ENCODE measurements around the gene SIM1. TPM values are rescaled to one million over a fixed set of nuclear protein-coding genes. Genes with fewer than 3 reads are reported as not detected.

Gene SIM1, protein sequence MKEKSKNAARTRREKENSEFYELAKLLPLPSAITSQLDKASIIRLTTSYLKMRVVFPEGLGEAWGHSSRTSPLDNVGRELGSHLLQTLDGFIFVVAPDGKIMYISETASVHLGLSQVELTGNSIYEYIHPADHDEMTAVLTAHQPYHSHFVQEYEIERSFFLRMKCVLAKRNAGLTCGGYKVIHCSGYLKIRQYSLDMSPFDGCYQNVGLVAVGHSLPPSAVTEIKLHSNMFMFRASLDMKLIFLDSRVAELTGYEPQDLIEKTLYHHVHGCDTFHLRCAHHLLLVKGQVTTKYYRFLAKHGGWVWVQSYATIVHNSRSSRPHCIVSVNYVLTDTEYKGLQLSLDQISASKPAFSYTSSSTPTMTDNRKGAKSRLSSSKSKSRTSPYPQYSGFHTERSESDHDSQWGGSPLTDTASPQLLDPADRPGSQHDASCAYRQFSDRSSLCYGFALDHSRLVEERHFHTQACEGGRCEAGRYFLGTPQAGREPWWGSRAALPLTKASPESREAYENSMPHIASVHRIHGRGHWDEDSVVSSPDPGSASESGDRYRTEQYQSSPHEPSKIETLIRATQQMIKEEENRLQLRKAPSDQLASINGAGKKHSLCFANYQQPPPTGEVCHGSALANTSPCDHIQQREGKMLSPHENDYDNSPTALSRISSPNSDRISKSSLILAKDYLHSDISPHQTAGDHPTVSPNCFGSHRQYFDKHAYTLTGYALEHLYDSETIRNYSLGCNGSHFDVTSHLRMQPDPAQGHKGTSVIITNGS
- total RNA-seq = not detected in 2 replicates

DNA sequence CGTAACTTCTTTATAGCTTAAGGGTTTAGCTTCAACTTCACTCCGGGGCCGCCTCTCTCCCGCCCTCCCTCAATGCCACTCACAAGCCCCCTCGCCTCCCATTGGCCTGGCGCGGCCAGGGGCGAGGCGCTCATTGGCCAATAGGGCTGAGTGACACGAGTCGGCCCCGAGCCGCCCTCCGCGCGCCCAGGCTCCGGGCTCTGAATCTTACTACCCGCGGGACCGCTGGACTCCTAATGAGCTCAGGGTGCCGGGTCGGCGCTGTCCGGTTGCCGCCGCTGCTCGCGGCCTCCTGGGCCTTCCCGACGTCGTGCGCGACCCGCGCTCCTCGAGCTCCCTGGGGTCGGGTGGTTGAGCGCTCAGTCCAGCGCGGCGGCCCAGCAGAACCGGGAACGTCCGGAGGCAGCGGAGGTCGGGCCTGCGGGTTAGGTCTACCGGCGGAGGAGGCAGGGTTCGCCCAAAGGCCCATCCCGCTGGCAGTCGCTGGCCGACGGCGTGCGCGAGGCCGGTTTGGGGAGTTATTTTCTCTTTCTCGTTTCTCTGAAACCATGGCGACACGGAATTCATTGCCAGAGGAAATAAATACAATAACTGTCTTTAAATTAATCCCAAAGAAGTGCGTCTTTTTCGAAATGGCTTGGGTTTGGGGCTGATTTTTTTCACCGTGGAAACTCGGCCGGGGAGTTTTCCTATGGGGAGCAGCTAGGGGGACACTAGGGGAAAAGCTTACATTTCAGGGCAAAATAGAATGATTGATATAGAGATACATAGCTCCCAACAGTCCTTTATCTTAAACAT lies at the start of gene SIM1:
Gene SIM1 (minus strand): TSS at position 19 of the 798 bp plus-strand sequence. CDS start 1,453 bp downstream, outside the sequence.
- peak; percentile 81 to 85 for DNase-seq (ENCODE audit: low read depth in 2 of 2)

DNA sequence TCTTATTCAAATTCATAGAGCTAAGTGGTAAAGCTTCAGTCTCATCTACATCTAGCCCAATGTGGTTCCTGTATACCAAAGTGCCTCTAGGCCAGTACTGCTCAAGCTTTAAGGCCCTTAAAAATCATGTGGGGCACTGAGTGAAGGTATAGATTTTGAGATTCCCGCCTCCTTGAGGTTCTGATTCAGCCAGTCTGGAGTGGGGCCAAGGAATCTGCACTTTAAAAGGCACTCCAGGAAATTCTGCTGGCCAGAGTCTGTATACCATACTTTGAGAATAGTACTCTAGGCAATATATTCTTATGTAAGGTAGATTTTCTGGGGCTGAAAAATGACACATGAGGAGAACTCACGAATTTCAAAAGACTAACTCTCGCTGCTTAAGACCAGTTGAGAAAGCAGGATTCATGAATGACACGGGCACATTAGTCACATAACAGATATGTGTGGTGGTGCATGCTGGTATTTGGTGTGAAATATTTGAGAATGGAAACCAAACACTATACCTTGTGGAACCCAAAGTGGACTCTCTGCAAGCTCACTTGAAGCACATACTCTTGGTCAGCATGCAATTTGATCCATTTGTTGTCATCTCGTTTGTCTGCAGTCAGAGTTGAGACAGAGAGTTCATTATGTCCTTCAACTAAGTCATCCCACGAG lies 47.6 kb upstream of the SIM1 start:
- peak in 1 of 2 donors; percentile 12 for DNase-seq (ENCODE audit: low read depth in 2 of 2)

DNA sequence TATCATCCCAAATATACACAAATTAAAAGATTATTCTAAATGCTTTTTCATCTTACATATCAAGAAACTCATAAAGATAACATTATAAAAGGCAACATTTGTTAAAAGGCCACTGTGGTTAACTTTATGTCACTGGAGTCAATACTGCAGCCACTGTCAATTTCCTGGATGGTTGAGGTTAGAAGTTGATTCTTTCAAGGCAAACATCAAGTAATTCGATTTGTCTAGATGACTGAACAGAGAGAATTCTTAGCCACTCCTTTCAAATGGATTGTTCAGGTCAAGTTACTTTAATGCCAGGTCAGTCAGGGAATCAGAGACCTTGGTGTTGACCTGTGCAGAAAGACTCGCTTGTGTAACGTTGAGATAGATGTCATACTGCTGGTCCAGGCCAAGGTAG lies 44.4 kb upstream of the SIM1 start:
- no peak for DNase-seq (ENCODE audit: low read depth in 2 of 2)

DNA sequence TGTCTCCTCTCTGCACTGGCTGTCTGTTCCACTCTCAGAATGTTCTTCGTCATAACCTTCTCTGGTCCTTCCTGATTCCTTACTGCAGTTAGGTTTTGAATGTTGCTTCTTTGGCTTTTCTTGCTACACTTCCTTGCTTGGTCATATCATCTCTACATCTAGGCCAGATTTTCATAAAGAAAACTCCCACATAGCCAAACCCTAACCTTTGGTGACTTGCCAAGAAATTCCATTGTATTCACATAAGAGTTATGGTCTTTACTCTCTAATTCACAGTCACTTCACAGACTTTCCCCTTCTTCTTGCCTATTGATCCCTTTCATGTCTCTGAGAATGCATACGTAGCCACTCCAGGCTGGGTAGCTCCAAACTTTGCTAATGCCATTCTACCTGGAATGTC lies 41.9 kb upstream of the SIM1 start:
- peak in 1 of 2 donors; percentile 45 for DNase-seq (ENCODE audit: low read depth in 2 of 2)

DNA sequence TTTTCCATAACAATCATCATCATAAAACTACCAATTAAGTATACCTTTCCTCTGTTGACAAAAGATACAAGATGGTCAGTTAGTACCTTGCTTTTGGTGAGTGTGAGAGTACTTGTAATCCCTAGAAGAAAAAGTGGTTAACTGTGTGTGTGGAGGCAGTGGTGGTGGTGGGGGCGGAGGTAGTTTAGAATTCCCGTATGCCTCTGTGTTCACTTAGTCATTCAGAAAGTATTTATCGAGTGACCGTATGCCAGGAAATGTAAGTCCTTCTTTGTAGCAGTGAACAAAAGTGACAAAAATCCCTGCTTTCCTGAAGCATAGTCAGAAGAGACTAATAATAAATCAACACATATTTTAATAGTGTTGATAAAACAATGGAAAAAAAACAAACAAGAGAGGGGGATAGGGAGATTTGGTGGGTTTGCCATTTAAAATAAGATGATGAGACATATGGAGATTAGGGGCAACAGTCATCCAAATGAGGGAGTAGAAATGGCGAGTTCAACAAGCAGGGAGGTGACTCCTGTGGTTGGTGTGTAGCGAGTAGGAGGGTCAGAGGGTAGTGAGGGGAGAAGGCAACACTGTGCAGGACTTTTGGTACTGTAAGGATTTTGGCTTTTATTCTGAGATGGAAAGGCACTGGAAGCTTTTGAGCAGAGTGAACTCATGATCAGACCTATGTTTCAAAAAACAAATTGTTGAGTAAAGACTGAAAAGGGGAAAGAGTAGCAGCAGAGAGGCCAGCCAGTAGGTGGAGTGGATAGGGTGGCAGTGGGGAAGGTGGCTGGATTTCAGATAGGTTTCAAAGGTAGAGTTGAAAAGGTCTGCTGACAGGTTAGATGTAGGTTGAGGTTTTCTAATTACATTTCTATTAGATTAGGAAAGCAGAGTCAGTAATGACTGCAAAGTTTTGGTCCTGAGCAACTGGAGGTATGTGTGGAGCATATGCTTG lies 40.3 kb upstream of the SIM1 start:
- peak; percentile 55 to 65 for DNase-seq (ENCODE audit: low read depth in 2 of 2)

DNA sequence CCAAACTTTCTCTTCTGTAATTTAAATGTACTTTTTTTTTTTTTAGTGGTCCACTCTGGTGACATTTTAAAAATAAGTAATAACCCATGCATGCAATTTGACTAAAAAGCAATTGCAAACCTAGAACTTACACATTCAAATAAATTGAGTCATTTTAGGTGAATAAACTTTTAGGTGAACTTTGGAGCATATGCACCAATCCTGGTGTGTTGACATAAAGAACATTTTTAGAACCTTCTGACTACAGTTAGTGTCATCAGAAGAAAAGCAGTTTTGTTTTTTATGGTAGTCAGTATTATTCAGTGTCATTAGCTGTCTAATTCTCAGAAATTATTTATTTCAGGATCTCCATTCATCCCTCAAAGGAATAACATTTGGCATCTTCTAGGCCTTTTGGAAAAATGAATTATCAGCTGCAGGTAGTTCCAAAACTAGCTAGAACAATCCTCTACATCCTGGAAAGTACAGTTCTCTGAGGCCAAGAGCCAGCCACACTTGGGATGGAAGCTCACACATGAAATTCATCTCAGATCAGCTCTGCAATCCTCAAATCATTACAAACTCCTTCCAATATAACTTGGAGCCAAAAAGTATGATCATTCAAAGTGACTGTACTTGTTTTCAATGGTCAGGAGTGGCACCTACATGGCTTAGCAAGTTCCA lies 38.5 kb upstream of the SIM1 start:
- DNase-seq (ENCODE audit: low read depth in 2 of 2) = no peak

DNA sequence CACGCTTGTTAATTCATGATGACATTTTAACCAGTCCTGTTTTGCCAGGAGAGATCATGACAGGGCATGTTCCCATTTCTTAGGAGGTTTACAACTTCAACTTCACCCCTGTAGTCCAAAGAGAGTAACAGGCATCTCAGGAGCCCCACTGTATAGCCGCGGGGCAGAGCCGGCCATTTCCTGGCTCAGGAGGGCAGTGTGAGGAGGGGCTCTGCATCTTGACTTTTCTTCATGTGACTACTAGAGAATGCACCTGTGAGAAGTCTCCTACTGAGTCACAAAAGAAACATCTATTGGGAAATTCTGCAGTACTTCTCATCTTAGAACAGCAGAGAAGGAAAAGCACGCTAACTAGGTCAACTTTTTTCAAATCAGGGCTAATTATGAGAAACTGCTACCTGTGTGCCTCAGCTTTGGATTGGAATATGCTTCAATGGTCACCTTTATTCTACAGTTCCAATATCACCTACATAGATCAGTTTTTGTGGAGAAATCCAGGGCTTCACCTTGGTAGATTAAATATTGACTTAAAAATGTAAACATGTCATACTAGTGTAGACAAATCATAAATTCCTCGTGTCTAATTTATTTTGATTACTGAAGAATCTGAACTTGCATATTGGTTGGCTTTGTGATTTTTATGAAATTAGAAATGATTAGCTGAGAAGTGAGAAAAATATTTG lies 28.6 kb upstream of the SIM1 start:
- DNase-seq (ENCODE audit: low read depth in 2 of 2) = no peak

DNA sequence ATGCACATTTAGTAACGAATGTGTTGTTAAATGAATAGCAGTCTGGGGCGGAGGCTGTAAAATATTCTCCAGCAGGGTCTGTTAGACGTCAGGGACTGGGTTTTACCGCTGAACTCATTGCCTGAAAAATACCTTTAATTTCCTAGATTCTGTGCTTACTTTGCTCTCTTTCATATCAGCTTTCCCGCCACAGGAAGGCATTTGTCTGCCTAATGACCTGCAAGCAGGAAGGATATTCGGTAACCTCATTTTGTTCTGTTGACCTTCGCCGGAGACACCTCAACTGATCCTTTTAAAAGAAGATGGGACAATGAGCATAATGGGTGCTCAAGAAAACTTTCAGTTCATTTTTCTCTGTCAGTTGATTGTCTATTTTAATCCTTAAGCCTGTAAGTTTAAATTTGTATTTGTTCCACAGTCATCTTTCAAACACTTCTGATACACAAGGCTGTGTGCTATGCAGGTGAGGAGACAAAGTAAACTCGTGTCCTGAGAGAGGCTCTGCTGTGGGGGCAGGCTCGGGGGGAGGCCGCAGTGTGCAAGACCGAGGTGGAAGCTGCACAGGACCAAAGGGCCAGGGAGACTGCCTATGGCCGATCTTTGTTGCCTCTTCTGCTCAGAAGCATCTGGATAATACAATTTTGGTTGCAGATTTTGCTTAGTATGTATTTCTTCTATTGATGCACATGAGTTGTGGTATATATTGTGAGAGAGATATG lies 27.4 kb upstream of the SIM1 start:
- no peak for DNase-seq (ENCODE audit: low read depth in 2 of 2)

DNA sequence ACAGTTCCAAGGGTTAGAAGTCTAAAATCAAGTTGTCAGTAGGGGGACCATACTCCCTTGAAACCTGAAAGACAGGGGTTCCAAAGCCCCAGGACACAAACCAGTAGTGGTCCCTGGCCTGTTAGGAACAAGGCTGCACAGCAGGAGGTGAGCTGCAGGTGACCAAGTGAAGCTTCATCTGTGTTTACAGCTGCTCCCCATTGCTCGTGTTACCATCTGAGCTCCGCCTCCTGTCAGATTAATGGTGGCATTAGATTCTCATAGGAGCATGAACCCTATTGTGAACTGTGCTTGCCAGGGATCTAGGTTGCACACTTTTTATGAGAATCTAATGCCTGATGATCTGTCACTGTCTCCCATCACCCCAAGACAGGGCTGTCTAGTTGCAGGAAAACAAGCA lies 25.3 kb upstream of the SIM1 start:
- no peak for DNase-seq (ENCODE audit: low read depth in 2 of 2)

DNA sequence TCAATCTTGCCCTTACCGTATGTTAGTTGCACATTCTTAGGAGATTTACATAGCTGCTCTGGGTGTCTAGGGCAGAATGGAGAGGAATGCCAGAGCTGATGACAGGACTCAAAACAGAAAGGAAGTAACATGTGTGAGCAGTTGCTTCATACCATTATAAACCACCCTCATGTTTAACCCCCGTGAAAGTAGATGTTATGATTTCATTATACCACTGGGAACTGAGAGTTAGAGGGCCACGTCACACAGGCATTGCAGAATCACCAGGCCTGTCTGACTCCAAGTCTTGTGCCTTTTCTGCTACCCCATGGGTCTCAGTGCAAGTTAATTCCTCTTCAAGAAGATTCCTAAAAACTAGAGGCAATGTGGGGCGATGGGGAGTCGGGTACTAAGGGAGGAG lies 23.5 kb upstream of the SIM1 start:
- DNase-seq (ENCODE audit: low read depth in 2 of 2) = no peak

DNA sequence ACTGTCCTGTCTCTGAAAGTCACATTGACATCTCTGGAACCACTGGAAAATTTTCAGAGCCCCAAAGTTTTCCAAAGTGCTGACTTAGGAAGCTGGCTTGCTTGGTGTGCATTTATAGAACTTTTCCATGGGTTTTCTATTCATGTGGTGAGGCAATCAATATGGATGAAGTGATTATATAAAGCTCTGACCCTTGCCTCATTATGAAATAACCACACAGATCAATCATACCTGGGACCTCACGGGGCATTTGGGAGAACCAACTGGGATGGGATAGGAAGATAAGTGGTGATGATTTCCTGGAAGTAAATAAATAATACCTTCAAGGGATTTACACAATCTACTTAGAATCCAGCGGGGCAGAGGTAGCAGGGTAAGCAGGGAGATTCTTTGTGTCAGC lies 22.9 kb upstream of the SIM1 start:
- no peak for DNase-seq (ENCODE audit: low read depth in 2 of 2)

DNA sequence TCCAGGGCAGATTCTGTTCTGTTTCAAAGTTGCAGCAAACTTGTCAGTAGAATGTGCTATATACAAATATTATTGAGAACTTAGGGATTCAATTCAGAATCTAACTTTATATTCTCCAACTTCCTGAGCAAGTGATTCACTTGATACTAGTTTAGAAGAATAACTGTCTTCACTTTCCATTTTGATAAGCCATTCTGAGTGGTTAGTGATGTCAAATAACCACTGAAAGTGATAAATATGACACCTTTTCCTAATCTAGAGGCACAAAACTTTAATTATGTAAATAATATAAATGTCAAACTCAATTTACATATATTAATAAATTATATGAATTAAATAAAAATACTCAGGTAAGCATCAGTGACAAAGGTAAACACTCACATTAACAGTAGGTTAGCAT lies 20.5 kb upstream of the SIM1 start:
- DNase-seq (ENCODE audit: low read depth in 2 of 2) = no peak

DNA sequence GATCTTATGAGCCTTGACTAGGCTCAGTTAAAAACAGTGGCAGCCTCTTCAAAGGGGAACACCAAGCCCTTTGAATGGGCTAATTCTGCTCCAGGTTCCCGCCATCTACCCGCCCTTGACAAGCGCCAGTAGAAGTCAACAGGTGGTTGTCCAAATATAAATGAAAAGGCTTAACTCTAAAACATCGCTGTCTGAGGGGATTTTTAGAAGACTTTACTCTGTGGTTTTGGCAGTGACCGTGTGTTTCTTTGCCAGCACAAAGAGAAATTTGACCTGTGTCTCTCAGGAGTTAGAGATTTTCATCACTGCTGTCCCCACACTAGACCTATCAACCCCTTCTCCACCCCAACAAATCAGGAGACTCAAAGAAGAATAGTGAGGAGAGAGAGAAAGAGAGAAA lies 19.8 kb upstream of the SIM1 start:
- no peak for DNase-seq (ENCODE audit: low read depth in 2 of 2)

DNA sequence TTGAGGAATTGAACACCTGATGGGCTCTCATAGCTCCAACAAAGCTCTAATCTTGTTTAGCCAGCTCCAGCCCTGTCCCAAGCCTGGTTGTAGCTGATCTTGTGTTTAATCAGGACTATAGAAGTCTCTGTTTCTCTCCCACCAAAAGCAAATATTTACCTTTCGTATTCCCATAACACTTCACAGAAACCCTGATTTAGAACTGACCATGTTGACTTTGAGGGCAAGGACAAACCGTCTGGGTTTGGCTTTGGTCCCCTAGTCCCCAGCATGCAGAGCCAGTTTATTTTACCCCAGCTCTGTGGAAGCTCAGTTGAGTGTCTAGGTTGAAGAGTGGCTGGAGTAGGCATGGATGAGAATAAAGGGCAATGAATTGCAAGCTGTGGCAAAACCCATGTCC lies 18.0 kb upstream of the SIM1 start:
- no peak for DNase-seq (ENCODE audit: low read depth in 2 of 2)

DNA sequence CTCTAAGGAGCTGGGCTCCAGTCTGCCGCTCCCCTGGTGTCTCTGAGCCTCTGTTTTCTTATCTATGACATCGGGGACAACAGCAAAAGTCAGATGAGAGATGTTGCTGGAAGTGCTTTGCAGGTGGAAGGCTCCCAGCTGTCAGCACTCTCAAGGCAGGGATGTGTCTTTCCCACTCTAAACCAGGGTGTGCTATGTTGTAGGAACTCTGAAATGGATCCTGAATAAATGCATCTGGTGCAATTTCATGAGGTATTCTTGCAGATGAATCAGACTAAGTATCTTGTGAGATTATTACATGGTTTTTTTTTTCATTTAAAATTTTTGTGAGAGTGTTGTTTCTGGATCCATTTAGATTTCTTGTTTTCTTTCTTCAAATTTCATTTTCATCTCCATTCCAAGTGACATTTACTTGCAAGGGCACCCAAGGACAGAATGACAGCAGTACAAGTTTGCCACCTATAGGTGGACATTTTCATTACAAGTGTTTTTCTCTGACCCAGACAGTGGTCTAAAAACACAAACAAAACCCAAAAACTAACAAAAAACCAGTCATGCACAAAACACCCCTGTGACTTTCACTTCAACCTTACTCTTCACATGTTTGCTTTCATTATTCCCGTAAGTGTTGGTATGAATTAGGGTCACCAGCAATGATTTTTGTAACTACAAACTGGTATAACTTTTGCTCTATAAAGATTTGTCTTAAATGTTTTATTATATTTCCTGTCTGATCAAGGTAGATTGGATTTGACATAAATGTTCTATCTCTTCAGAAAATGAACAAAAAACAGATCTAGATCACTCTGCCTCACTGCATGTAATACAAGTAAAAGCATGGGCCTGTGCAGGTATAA lies 14.7 kb upstream of the SIM1 start:
- DNase-seq (ENCODE audit: low read depth in 2 of 2) = peak; percentile 64 to 67

DNA sequence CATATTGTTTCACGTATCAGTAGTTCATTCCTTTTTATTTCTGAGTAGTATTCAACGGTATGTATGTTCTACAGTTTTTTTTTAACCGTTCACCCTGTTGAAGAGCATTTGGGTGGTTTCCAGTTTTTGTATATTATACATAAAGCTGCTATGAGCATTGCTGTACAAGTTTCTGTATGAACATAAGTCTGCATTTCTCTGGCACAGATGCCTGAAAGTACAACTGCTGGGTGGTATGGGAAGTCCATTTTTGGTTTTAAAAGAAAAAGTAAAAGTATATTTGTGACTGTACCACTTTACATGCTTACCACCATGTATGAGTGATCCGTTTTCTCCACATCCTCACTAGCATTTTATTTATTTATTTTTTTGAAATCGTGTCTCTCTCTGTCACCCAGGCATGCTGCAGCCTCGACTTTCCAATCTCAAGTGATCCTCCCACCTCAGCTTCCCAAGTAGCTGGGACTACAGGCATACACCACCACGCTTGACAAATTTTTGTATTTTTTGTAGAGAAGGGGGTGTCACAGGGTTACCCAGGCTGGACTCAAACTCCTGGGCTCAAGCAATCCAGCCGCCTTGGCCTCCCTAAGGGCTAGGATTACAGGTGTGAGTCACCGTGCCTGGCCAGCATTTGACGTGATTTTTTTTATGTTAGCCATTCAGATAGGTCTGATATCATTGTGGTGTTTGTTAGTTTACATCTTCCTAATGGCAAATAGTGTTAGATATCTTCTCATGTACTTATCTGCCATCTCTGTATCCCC lies 11.0 kb upstream of the SIM1 start:
- DNase-seq (ENCODE audit: low read depth in 2 of 2) = no peak

DNA sequence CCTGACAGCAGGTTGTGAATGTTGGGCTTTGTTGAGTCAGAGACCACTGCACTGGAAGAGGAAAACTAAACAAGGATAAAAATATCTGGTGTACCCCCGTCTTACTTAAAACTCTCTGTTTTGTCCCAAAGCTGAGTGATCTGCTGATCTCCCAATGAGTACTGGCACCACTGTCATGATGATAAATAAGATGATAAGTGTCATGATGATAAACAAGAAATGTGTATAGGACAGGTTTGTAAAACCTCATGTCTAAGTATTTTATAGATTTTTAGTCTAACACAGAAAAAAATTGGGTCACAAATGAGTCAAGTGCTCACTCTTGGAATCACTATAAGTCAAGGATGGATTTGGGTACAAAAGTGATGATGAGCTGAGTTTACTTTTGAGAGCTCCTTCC lies 8.5 kb upstream of the SIM1 start:
- no peak for DNase-seq (ENCODE audit: low read depth in 2 of 2)

Measured in lung microvascular endothelial cell (primary cell).